Spleen (tissue), 11 donors: Measurements from ENCODE around the gene IL18RAP. TPM values are rescaled to one million over a fixed set of nuclear protein-coding genes. Genes with fewer than 3 reads are reported as not detected.

Source experiments
- DNase-seq: peaks from one replicate; pipeline ENCODE4 v3.0.0-alpha.2; 2020
- H3K27ac ChIP-seq, 8 donors: fragments of 200-600 bp; sonication (generic) in 7 of 8; 1 replicate in 4 of 8; 2 replicates in 4 of 8; pipeline versions ENCODE4 v1.5.0 to v1.8.0; 2016 to 2021; ENCODE audit warnings: inconsistent platforms in 4 of 8, mild to moderate bottlenecking in 4 of 8, moderate library complexity in 1 of 8
- H3K27me3 ChIP-seq, 7 donors: fragments of 200-600 bp; sonication (generic) in 6 of 7; replicated peaks in 1 of 7; 1 replicate in 4 of 7; 2 replicates in 3 of 7; pipeline versions ENCODE4 v1.5.0 to v1.8.0; 2016 to 2021; ENCODE audit warnings: inconsistent platforms in 3 of 7, mild to moderate bottlenecking in 1 of 7
- H3K36me3 ChIP-seq, 6 donors: fragments of 200-600 bp; sonication (generic) in 5 of 6; 1 replicate in 4 of 6; 2 replicates in 2 of 6; pipeline versions ENCODE4 v1.5.0 to v1.8.0; 2016 to 2021; ENCODE audit warnings: inconsistent platforms in 2 of 6
- H3K4me1 ChIP-seq, 6 donors: fragments of 200-600 bp; sonication (generic) in 5 of 6; 1 replicate in 3 of 6; 2 replicates in 3 of 6; pipeline versions ENCODE4 v1.5.0 to v1.8.0; 2016 to 2021; ENCODE audit warnings: inconsistent platforms in 3 of 6
- H3K4me3 ChIP-seq, 8 donors: fragments of 200-600 bp; sonication (generic) in 7 of 8; 1 replicate in 4 of 8; 2 replicates in 4 of 8; pipeline versions ENCODE4 v1.5.0 to v1.8.0; 2016 to 2021; ENCODE audit warnings: inconsistent platforms in 4 of 8, mild to moderate bottlenecking in 4 of 8, moderate library complexity in 2 of 8
- H3K9me3 ChIP-seq, 8 donors: fragments of 200-600 bp; sonication (generic) in 7 of 8; 1 replicate in 4 of 8; 2 replicates in 4 of 8; pipeline versions ENCODE4 v1.5.0 to v1.8.0; 2016 to 2021; ENCODE audit warnings: inconsistent platforms in 4 of 8
- CTCF ChIP-seq, 11 experiments: fragments of 200-600 bp in 7 of 11; fragments of 450-650 bp in 4 of 11; sonication (generic) in 4 of 11; IDR thresholded peaks in 8 of 11; conservative IDR thresholded peaks in 3 of 11; 1 replicate in 7 of 11; 2 replicates in 4 of 11; pipeline versions ENCODE4 v1.4.0 to v1.8.0; 2016 to 2021; ENCODE audit warnings: antibody characterized with exemption in 11 of 11, inconsistent platforms in 4 of 11, mild to moderate bottlenecking in 1 of 11
- POLR2A ChIP-seq, 3 donors: fragments of 450-650 bp; IDR thresholded peaks; one replicate each; pipeline ENCODE4 v1.5.1; 2017; ENCODE audit warnings: antibody characterized with exemption in 3 of 3, mild to moderate bottlenecking in 1 of 3
- POLR2AphosphoS5 ChIP-seq, 3 donors: sonication (generic); formaldehyde crosslinking; IDR thresholded peaks; one replicate each; pipeline ENCODE4 v1.5.1; 2017; ENCODE audit warnings: antibody characterized with exemption in 3 of 3
- WGBS, 5 donors: extraction: QIAGEN DNeasy Blood & Tissue Kit in 3 of 5; methylation state at CpG; one replicate each; pipeline versions ENCODE4 v1.1.5 to v1.1.7; 2013 to 2018; 5-methylcytosine and 5-hydroxymethylcytosine counted together
- intact Hi-C: fragments of 100-400 bp; cut with DNase I; formaldehyde crosslinking; loops from one replicate; pipeline ENCODE4 v1.15.0; 2023; ENCODE audit warnings: low total_unique reads
- polyA plus RNA-seq, 3 donors: library from polyadenylated mRNA; stranded (reverse); fragments of 200-250 nt; gene quantifications; one replicate each; pipeline ENCODE4 v1.2.1, GENCODE V29; 2013
- total RNA-seq, 7 donors: library from RNA; depleted of rRNA in 3 of 7; stranded (reverse); fragments of >200 nt in 3 of 7; fragmentation: NEBNext Ultra II Directional in 4 of 7; extraction: Animal tissue kit (Norgen Biotek cat#: 25700) in 4 of 7; gene quantifications; one replicate each; pipeline versions ENCODE4 v1.1.0 to v1.2.1, GENCODE V29; 2016 to 2021
- donor health status: healthy with polysubstance abuse.
- donor health status: DM: no; HTN: no; CAD: no; lungs with moderate emphysema.
- donor health status: DM: no; HTN: no; CAD: no.
- donor health status: Bipolar disorder and iron deficiency.
- donor health status: healthy.
- donor health status: DM: no; HTN: no; CAD: no.
- donor health status: DM: yes; HTN: yes; CAD: no.

The IL18RAP gene
- total and polyA plus RNA-seq, 10 donors: 1.5 to 145 (median 31.8) TPM

GRCh38 chr2:102392096-102392495 is 30.9 kb upstream of the IL18RAP start:
- H3K27me3 ChIP-seq: no peaks in the 10 kb centered on the region
- no peak for DNase-seq
- TF ChIP-seq POLR2AphosphoS5 (IDR thresholded peaks at IDR 0.05) (no peak), CTCF (IDR thresholded peaks at IDR 0.05 in 8 of 11, conservative IDR thresholded peaks at IDR 0.05 in 3 of 11) (no peak), POLR2A (IDR thresholded peaks at IDR 0.05) (no peak)
- peaks cover 0 to 53% (median 0%) of the 10 kb centered on the region in 6 donors for H3K36me3 ChIP-seq
- no peaks in the 10 kb centered on the region for H3K9me3 ChIP-seq
- peaks cover 0 to 10% (median 0%) of the 10 kb centered on the region in 6 donors for H3K4me1 ChIP-seq
- H3K27ac ChIP-seq: no peak overlapping the region
- H3K4me3 ChIP-seq: no peak overlapping the region
- intact Hi-C loops: no loop called here
- WGBS, 5 donors: 77 to 94% (median 81%) methylated on average over 3 of the region's 3 CpGs

GRCh38 chr2:102392942-102393341 is 30.0 kb upstream of the IL18RAP start:
- peaks cover 0 to 47% (median 0%) of the 10 kb centered on the region in 6 donors for H3K36me3 ChIP-seq
- H3K27ac ChIP-seq: no peak overlapping the region
- WGBS, 5 donors: 29 to 88% (median 38%) methylated on average over 1 of the region's 1 CpG
- peaks cover 0 to 10% (median 0%) of the 10 kb centered on the region in 6 donors for H3K4me1 ChIP-seq
- no peak for DNase-seq
- TF ChIP-seq CTCF (IDR thresholded peaks at IDR 0.05 in 8 of 11, conservative IDR thresholded peaks at IDR 0.05 in 3 of 11) (no peak), POLR2AphosphoS5 (IDR thresholded peaks at IDR 0.05) (no peak), POLR2A (IDR thresholded peaks at IDR 0.05) (no peak)
- no peak overlapping the region for H3K4me3 ChIP-seq
- H3K27me3 ChIP-seq: no peaks in the 10 kb centered on the region
- no peaks in the 10 kb centered on the region for H3K9me3 ChIP-seq
- intact Hi-C loops: no loop called here

- Histone ChIP-seq H3K4me3 (no peak overlapping the region), H3K9me3 (no peaks in the 10 kb centered on the region), H3K36me3 (peaks cover 0 to 23% (median 0%) of the 10 kb centered on the region in 6 donors), H3K27ac (no peak overlapping the region), H3K27me3 (no peaks in the 10 kb centered on the region), H3K4me1 (peaks cover 0 to 9% (median 0%) of the 10 kb centered on the region in 6 donors)
- intact Hi-C loops: no loop called here
- 69 to 98% (median 71%) methylated on average over 2 of the region's 2 CpGs for WGBS, 5 donors
- TF ChIP-seq POLR2AphosphoS5 (IDR thresholded peaks at IDR 0.05): no peak
- no peak for TF ChIP-seq CTCF (IDR thresholded peaks at IDR 0.05 in 8 of 11, conservative IDR thresholded peaks at IDR 0.05 in 3 of 11)
- no peak for TF ChIP-seq POLR2A (IDR thresholded peaks at IDR 0.05)
- DNase-seq: no peak
Measured at GRCh38 chr2:102396012-102396411, 26.9 kb upstream of the IL18RAP start.

- intact Hi-C loops: no loop called here
- DNase-seq: no peak
- Histone ChIP-seq H3K9me3 (no peaks in the 10 kb centered on the region), H3K4me3 (no peak overlapping the region), H3K27ac (no peak overlapping the region), H3K36me3 (peaks cover 0 to 22% (median 0%) of the 10 kb centered on the region in 6 donors), H3K27me3 (no peaks in the 10 kb centered on the region), H3K4me1 (peaks cover 0 to 3% (median 0%) of the 10 kb centered on the region in 6 donors)
- TF ChIP-seq POLR2AphosphoS5 (IDR thresholded peaks at IDR 0.05): no peak
- TF ChIP-seq CTCF (IDR thresholded peaks at IDR 0.05 in 8 of 11, conservative IDR thresholded peaks at IDR 0.05 in 3 of 11): no peak
- TF ChIP-seq POLR2A (IDR thresholded peaks at IDR 0.05): no peak
- WGBS, 5 donors: 75 to 82% (median 79%) methylated on average over 6 of the region's 6 CpGs
Measured at GRCh38 chr2:102397209-102397608, 25.8 kb upstream of the IL18RAP start.
